Endothelial cell of umbilical vein (primary cell): Measurements from ENCODE around the gene MEX3C. TPM values are rescaled to one million over a fixed set of nuclear protein-coding genes. Genes with fewer than 3 reads are reported as not detected.

Experiments
- BruUV-seq: library from RNA; stranded (reverse); fragments of 400-500 nt; replicated peaks from 2 replicates; lab custom pipeline; 2021; lab: Mats Ljungman, UMichigan
- CTCF ChIA-PET: fragments of 300-600, 350-600 bp; sonication (Branson Sonifier 250); formaldehyde crosslinking; loops from one replicate; lab custom pipeline; 2021; ENCODE audit warnings: antibody characterized with exemption, inconsistent platforms; lab: Charles Lee
- POLR2A ChIA-PET: fragments of 300-600, 350-600 bp; sonication (Branson Sonifier 250); formaldehyde crosslinking; loops from one replicate; lab custom pipeline; 2021; ENCODE audit warnings: antibody characterized with exemption, inconsistent platforms; lab: Charles Lee
- DNase-seq: peaks from one replicate; pipeline ENCODE4 v3.0.0-alpha.2; 2011; ENCODE audit warnings: low read depth, low spot score
- FAIRE-seq: peaks from 2 replicates; lab custom pipeline; 2011; peaks lifted over from hg19 to GRCh38; lab: Jason Lieb, UNC
- H2AFZ ChIP-seq: 2 replicates; pipeline ENCODE4 v1.6.0; 2012; ENCODE audit warnings: low read depth, low read length, control low read depth, inconsistent platforms
- H3K27ac ChIP-seq: 2 replicates; pipeline ENCODE4 v1.5.1; 2011; ENCODE audit warnings: low read depth, mild to moderate bottlenecking, control low read depth, low read length, moderate library complexity; ENCODE audit not compliant: insufficient read depth
- H3K27me3 ChIP-seq, 2 experiments: 2 replicates each; pipeline versions ENCODE4 v1.6.0 to v1.6.1; 2011; ENCODE audit warnings: low read length in 2 of 2, mixed read lengths in 1 of 2; ENCODE audit not compliant: control insufficient read depth in 2 of 2, insufficient read depth in 2 of 2
- H3K36me3 ChIP-seq, 2 experiments: 2 replicates in 1 of 2; 3 replicates in 1 of 2; pipeline ENCODE4 v1.5.1; 2011; ENCODE audit warnings: low read length in 2 of 2, mild to moderate bottlenecking in 1 of 2, moderate library complexity in 1 of 2; ENCODE audit not compliant: control insufficient read depth in 2 of 2, insufficient read depth in 2 of 2; ENCODE audit errors: extremely low read depth in 1 of 2
- H3K4me1 ChIP-seq: 3 replicates; pipeline ENCODE4 v1.5.1; 2011; ENCODE audit warnings: mild to moderate bottlenecking, low read length; ENCODE audit not compliant: control insufficient read depth, insufficient read depth; ENCODE audit errors: extremely low read depth
- H3K4me2 ChIP-seq: 2 replicates; pipeline ENCODE4 v1.6.1; 2011; ENCODE audit warnings: low read length, control low read depth, mixed read lengths; ENCODE audit not compliant: insufficient read depth
- H3K4me3 ChIP-seq, 3 experiments: fragments of 200-600 bp in 1 of 3; sonication (generic), shearing (Covaris generic) in 1 of 3; replicated peaks in 1 of 3; 2 replicates each; pipeline ENCODE4 v1.5.1; 2011 to 2016; ENCODE audit warnings: control low read depth in 3 of 3, low read length in 3 of 3, mild to moderate bottlenecking in 2 of 3, inconsistent platforms in 1 of 3, low read depth in 1 of 3, moderate library complexity in 1 of 3; ENCODE audit not compliant: insufficient read depth in 1 of 3
- H3K79me2 ChIP-seq: 2 replicates; pipeline ENCODE4 v1.6.0; 2012; ENCODE audit warnings: low read length, inconsistent platforms; ENCODE audit not compliant: control insufficient read depth, insufficient read depth
- H3K9ac ChIP-seq: replicated peaks from 2 replicates; pipeline ENCODE3; 2011; ENCODE audit warnings: low read length, control low read depth; ENCODE audit not compliant: insufficient read depth; ENCODE audit errors: extremely low read depth
- H3K9me1 ChIP-seq: replicated peaks from 3 replicates; pipeline ENCODE4 v1.6.0; 2011; ENCODE audit warnings: mild to moderate bottlenecking, low read length; ENCODE audit not compliant: control insufficient read depth, insufficient read depth; ENCODE audit errors: extremely low read depth
- H3K9me3 ChIP-seq: replicated peaks from 2 replicates; pipeline ENCODE4 v1.5.1; 2012; ENCODE audit warnings: low read length, inconsistent platforms; ENCODE audit not compliant: control insufficient read depth, insufficient read depth
- H4K20me1 ChIP-seq: replicated peaks from 2 replicates; pipeline ENCODE3; 2011; ENCODE audit warnings: mild to moderate bottlenecking, low read length; ENCODE audit not compliant: control insufficient read depth, insufficient read depth; ENCODE audit errors: extremely low read depth
- CTCF ChIP-seq, 2 donors: IDR thresholded peaks; 1 replicate in 1 of 2; 2 replicates in 1 of 2; pipeline ENCODE4 v1.5.1; 2011; ENCODE audit warnings: low read length in 2 of 2, mild to moderate bottlenecking in 2 of 2, moderate library complexity in 2 of 2, control low read depth in 1 of 2, inconsistent platforms in 1 of 2, low read depth in 1 of 2; ENCODE audit not compliant: insufficient read depth in 1 of 2; ENCODE audit errors: extremely low read depth in 1 of 2
- EZH2 ChIP-seq: IDR thresholded peaks from 2 replicates; pipeline ENCODE4 v1.6.1; 2012; ENCODE audit warnings: borderline replicate concordance, low read depth, mild to moderate bottlenecking, moderate library complexity, low read length, inconsistent platforms; ENCODE audit not compliant: severe bottlenecking
- FOS ChIP-seq: IDR thresholded peaks from 2 replicates; pipeline ENCODE4 v1.6.1; 2011; ENCODE audit warnings: mild to moderate bottlenecking, low read length, moderate library complexity, borderline replicate concordance; ENCODE audit not compliant: insufficient read depth
- GATA2 ChIP-seq: IDR thresholded peaks from 2 replicates; pipeline ENCODE4 v1.7.0; 2011; ENCODE audit warnings: low read depth, mild to moderate bottlenecking, moderate library complexity, mixed read lengths, low read length; ENCODE audit not compliant: insufficient read length, insufficient read depth
- JUN ChIP-seq: IDR thresholded peaks from 2 replicates; pipeline ENCODE4 v1.6.1; 2011; ENCODE audit warnings: borderline replicate concordance, low read depth; ENCODE audit not compliant: insufficient read length, insufficient read depth
- MYC ChIP-seq: IDR thresholded peaks from one replicate; pipeline ENCODE4 v1.6.1; 2011; ENCODE audit warnings: mild to moderate bottlenecking, low read depth, low read length
- POLR2A ChIP-seq: IDR thresholded peaks from 2 replicates; pipeline ENCODE4 v1.6.1; 2012; ENCODE audit warnings: low read depth, mild to moderate bottlenecking, control low read depth, low read length
- POLR2AphosphoS5 ChIP-seq: IDR thresholded peaks from 2 replicates; pipeline ENCODE4 v1.6.1; 2012; ENCODE audit warnings: low read depth, mild to moderate bottlenecking, control low read depth, low read length, moderate library complexity; ENCODE audit not compliant: insufficient read depth
- dilution Hi-C: fragments of 300-500 bp; cut with MboI; formaldehyde crosslinking; loops from one replicate; pipeline ENCODE4 v1.15.0; 2019; ENCODE audit warnings: low sequenced_read_pairs; ENCODE audit not compliant: extremely low pct_ligation_motif_present
- intact Hi-C: fragments of 100-400 bp; cut with micrococcal nuclease; formaldehyde crosslinking; loops from one replicate; pipeline ENCODE4 v1.10.0; 2022
- polyA plus RNA-seq, 4 experiments: library from polyadenylated mRNA; depleted of rRNA in 3 of 4; stranded (reverse) in 3 of 4; unstranded in 1 of 4; fragments of >200 nt; gene quantifications; 2 replicates each; pipeline versions ENCODE4 v1.2.1 to v1.2.3, GENCODE V29; 2011 to 2012; ENCODE audit warnings: missing spikeins in 1 of 4
- total RNA-seq: library from RNA; stranded (reverse); gene quantifications from 2 replicates; pipeline ENCODE4 v1.2.3, GENCODE V29; 2021
- TF ChIP-seq, protein P1 (sequence below): IDR thresholded peaks from 2 replicates; pipeline ENCODE4 v1.6.1; 2011; ENCODE audit not compliant: insufficient read depth, insufficient read length

Gene MEX3C
- total and polyA plus RNA-seq, 2 donors (not counting 3 experiments of a cell fraction or from before 2014, with no cell fraction given) = 23.4 to 45.7 TPM

DNA sequence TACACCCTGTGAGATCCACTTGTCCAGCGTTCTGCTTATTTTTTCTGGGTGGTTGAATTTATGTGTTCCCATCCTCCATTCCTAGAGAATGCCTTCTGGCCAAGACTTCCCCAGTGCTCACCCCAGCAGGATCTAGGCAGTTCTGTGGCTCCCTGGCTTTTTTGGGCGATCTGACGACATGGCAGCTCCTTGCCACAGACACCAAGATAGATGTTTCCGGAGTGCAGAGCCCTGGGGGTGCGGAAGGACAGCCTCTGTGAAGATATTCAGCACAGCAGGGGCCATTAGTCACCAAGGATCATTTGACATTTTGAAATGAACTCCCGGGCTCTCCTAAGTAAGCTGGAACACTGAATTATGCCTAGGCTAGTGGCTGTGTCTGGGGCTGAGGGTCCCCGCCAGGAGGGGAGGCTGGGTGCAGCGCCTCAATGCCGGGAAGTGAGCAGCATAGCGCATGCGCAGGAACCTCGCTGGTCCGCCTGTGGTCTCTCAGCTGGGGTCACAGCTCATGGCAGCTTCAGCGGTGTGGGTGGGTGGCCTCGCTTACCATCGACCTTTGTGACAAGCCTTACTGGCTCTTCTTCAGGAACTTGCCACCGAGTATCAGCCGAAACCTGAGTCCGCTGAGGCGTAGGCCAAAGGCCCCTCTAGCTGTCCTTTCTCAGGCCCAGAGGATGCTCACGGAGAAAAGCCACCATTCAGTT, 60.3 kb downstream of the MEX3C start:
- BruUV-seq = no TSS peak
- no peaks in the 10 kb centered on the region for H3K36me3 ChIP-seq
- no peaks in the 10 kb centered on the region for H4K20me1 ChIP-seq
- H3K9ac ChIP-seq = no peak overlapping the region
- no peak overlapping the region for H3K4me2 ChIP-seq
- H3K4me1 ChIP-seq = no peaks in the 10 kb centered on the region
- TF ChIP-seq EZH2 (no peak), POLR2AphosphoS5 (no peak), FOS (no peak), POLR2A (no peak), CTCF (IDR thresholded peaks at IDR 0.05; ENCODE audit: extremely low read depth in 1 of 2, insufficient read depth in 1 of 2, low read depth in 1 of 2, low read length in 2 of 2) (no peak), MYC (no peak), GATA2 (no peak), JUN (no peak)
- TF ChIP-seq, protein P1, sequence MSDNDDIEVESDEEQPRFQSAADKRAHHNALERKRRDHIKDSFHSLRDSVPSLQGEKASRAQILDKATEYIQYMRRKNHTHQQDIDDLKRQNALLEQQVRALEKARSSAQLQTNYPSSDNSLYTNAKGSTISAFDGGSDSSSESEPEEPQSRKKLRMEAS = no peak
- ChIA-PET CTCF (no interaction called here), POLR2A (no interaction called here)
- H3K27me3 ChIP-seq = no peaks in the 10 kb centered on the region
- H2AFZ ChIP-seq = no peak overlapping the region
- dilution Hi-C loops = no loop called here
- no peak overlapping the region for H3K4me3 ChIP-seq
- DNase-seq (no peak), FAIRE-seq (no peak)
- H3K79me2 ChIP-seq = no peaks in the 10 kb centered on the region
- H3K27ac ChIP-seq = no peak overlapping the region
- H3K9me3 ChIP-seq = no peaks in the 10 kb centered on the region
- H3K9me1 ChIP-seq = no peaks in the 10 kb centered on the region
- intact Hi-C loops = no loop called here
